A549 (cell line): ENCODE data around the gene CAV1.

ENCODE experiments used
- CTCF ChIP-seq: fragments of >200 bp; sonication (Bioruptor Twin); formaldehyde crosslinking; IDR thresholded peaks from 3 replicates; pipeline ENCODE4 v1.5.1; 2016
- EP300 ChIP-seq, 2 experiments: fragments of >200 bp; sonication (Bioruptor Twin); formaldehyde crosslinking; IDR thresholded peaks; 2 replicates in 1 of 2; 3 replicates in 1 of 2; pipeline ENCODE4 v1.6.1; 2016 to 2017
- HDAC2 ChIP-seq: fragments of 200-600 bp; sonication (generic); IDR thresholded peaks from 2 replicates; pipeline ENCODE4 v1.6.1; 2016
- MAFK ChIP-seq: fragments of 450-650 bp; IDR thresholded peaks from 2 replicates; pipeline ENCODE4 v1.6.1; 2014; ENCODE audit not compliant: partially characterized antibody
- MAX ChIP-seq: IDR thresholded peaks from 2 replicates; pipeline ENCODE4 v1.6.1; 2012
- POLR2A ChIP-seq: IDR thresholded peaks from 2 replicates; pipeline ENCODE4 v1.6.1; 2012; ENCODE audit warnings: mild to moderate bottlenecking, low read length
- REST ChIP-seq: fragments of 200-600 bp; sonication (generic); IDR thresholded peaks from 2 replicates; pipeline ENCODE4 v1.6.1; 2016; ENCODE audit warnings: antibody characterized with exemption, mild to moderate bottlenecking, moderate library complexity
- RFX5 ChIP-seq: fragments of 450-650 bp; IDR thresholded peaks from 2 replicates; pipeline ENCODE4 v1.7.1; 2014; ENCODE audit warnings: antibody characterized with exemption, mild to moderate bottlenecking, moderate library complexity
- RNF2 ChIP-seq: fragments of 200-600 bp; sonication (generic); IDR thresholded peaks from 2 replicates; pipeline ENCODE4 v1.6.1; 2016; ENCODE audit warnings: low read depth, mild to moderate bottlenecking, antibody characterized with exemption, moderate library complexity, borderline replicate concordance
- SMC3 ChIP-seq: fragments of >200 bp; sonication (Bioruptor Twin); formaldehyde crosslinking; IDR thresholded peaks from 3 replicates; pipeline ENCODE4 v1.6.1; 2018; ENCODE audit warnings: inconsistent platforms
- USF2 ChIP-seq: fragments of 450-650 bp; IDR thresholded peaks from 2 replicates; pipeline ENCODE4 v1.6.1; 2014; ENCODE audit warnings: antibody characterized with exemption
- ZFP36 ChIP-seq: fragments of 450-650 bp; IDR thresholded peaks from 2 replicates; pipeline ENCODE4 v1.6.1; 2014; ENCODE audit warnings: borderline replicate concordance; ENCODE audit not compliant: partially characterized antibody

- TF ChIP-seq CTCF (no peak), USF2 (no peak), HDAC2 (no peak), EP300 (IDR thresholded peaks at IDR 0.05) (no peak), REST (no peak), SMC3 (no peak), RFX5 (no peak), RNF2 (no peak), MAX (no peak), ZFP36 (no peak), MAFK (no peak), POLR2A (no peak)
These were observed 30.1 kb downstream of the CAV1 start for GRCh38 chr7:116554911-116555310.
